DOHH2 (cell line): ENCODE measurements around the gene BATF.
A peak's percentile ranks its signal among the peaks of the same experiment; 100 is the strongest.

Experiments
- H3F3A ChIP-seq: fragments of 200-600 bp; sonication (generic), shearing (Covaris generic); 2 replicates; pipeline ENCODE4 v1.6.0; 2016; ENCODE audit warnings: antibody characterized with exemption, mild to moderate bottlenecking; ENCODE audit not compliant: control insufficient read depth, insufficient read depth
- H3K27ac ChIP-seq: fragments of 200-600 bp; sonication (generic); 2 replicates; pipeline ENCODE4 v1.5.1; 2014; ENCODE audit warnings: low read depth, mild to moderate bottlenecking, low read length, moderate library complexity
- H3K27me3 ChIP-seq: fragments of 200-600 bp; sonication (generic); 2 replicates; pipeline ENCODE4 v1.6.1; 2014; ENCODE audit warnings: mild to moderate bottlenecking, low read length, mixed read lengths; ENCODE audit not compliant: control insufficient read depth
- H3K36me3 ChIP-seq: fragments of 200-600 bp; sonication (generic); 2 replicates; pipeline ENCODE4 v1.6.1; 2014; ENCODE audit warnings: mild to moderate bottlenecking, low read length, moderate library complexity, mixed read lengths; ENCODE audit not compliant: control insufficient read depth
- H3K4me1 ChIP-seq: fragments of 200-600 bp; sonication (generic); 2 replicates; pipeline ENCODE4 v1.6.1; 2014; ENCODE audit warnings: mild to moderate bottlenecking, low read length, mixed read lengths; ENCODE audit not compliant: control insufficient read depth
- H3K4me2 ChIP-seq: fragments of 200-600 bp; sonication (generic); 2 replicates; pipeline ENCODE4 v1.6.0; 2014; ENCODE audit warnings: mild to moderate bottlenecking, low read length, moderate library complexity
- H3K4me3 ChIP-seq: fragments of 200-600 bp; sonication (generic); 2 replicates; pipeline ENCODE4 v1.5.1; 2014; ENCODE audit warnings: mild to moderate bottlenecking, low read length, mixed read lengths
- H3K79me2 ChIP-seq: fragments of 200-600 bp; sonication (generic); 2 replicates; pipeline ENCODE4 v1.6.1; 2014; ENCODE audit warnings: mild to moderate bottlenecking, low read length, mixed read lengths; ENCODE audit not compliant: control insufficient read depth
- H3K9me2 ChIP-seq: fragments of 200-600 bp; sonication (generic); replicated peaks from 2 replicates; pipeline ENCODE4 v1.6.1; 2014; ENCODE audit warnings: mild to moderate bottlenecking, low read length, mixed read lengths; ENCODE audit not compliant: control insufficient read depth
- H3K9me3 ChIP-seq: fragments of 200-600 bp; sonication (generic); 2 replicates; pipeline ENCODE4 v1.6.1; 2014; ENCODE audit warnings: antibody characterized with exemption, low read length, mixed read lengths; ENCODE audit not compliant: control insufficient read depth, insufficient read depth
- H4K20me1 ChIP-seq: fragments of 200-600 bp; sonication (generic); 2 replicates; pipeline ENCODE4 v1.6.0; 2014; ENCODE audit warnings: low read depth, mild to moderate bottlenecking, antibody characterized with exemption, low read length, moderate library complexity; ENCODE audit not compliant: control insufficient read depth, insufficient read depth
- CTCF ChIP-seq: fragments of 200-600 bp; sonication (generic); IDR thresholded peaks from one replicate; pipeline ENCODE4 v1.5.1; 2014; ENCODE audit warnings: antibody characterized with exemption, mild to moderate bottlenecking, low read depth, low read length; ENCODE audit not compliant: poor library complexity, severe bottlenecking
- EZH2phosphoT487 ChIP-seq: fragments of 200-600 bp; sonication (generic); IDR thresholded peaks from 2 replicates; pipeline ENCODE4 v1.6.1; 2017; ENCODE audit warnings: borderline replicate concordance, mild to moderate bottlenecking, antibody characterized with exemption, low read length, moderate library complexity, mixed read lengths

Gene BATF

GRCh38 chr14:75515629-75515996 is 6.7 kb upstream of the BATF start:
- Histone ChIP-seq H3K27me3 (peaks cover 60% of the 10 kb centered on the region), H3K36me3 (no peaks in the 10 kb centered on the region), H3K79me2 (no peaks in the 10 kb centered on the region), H3K4me1 (peaks cover 19% of the 10 kb centered on the region), H3K9me2 (no peaks in the 10 kb centered on the region), H3K4me3 (peak overlapping the region; percentile 50), H3K9me3 (peaks cover 12% of the 10 kb centered on the region), H3F3A (no peaks in the 10 kb centered on the region), H3K4me2 (peak overlapping the region; percentile 60), H4K20me1 (no peaks in the 10 kb centered on the region), H3K27ac (no peak overlapping the region)
- no peak for TF ChIP-seq CTCF
- no peak for TF ChIP-seq EZH2phosphoT487

- no peak overlapping the region for H3K27ac ChIP-seq
- no peaks in the 10 kb centered on the region for H3F3A ChIP-seq
- no peaks in the 10 kb centered on the region for H3K9me3 ChIP-seq
- H3K27me3 ChIP-seq: peaks cover 82% of the 10 kb centered on the region
- no peak overlapping the region for H3K4me2 ChIP-seq
- no peaks in the 10 kb centered on the region for H3K36me3 ChIP-seq
- TF ChIP-seq CTCF (peak; percentile 79), EZH2phosphoT487 (no peak)
- no peaks in the 10 kb centered on the region for H3K79me2 ChIP-seq
- peaks cover 33% of the 10 kb centered on the region for H3K4me1 ChIP-seq
- no peaks in the 10 kb centered on the region for H4K20me1 ChIP-seq
- no peak overlapping the region for H3K4me3 ChIP-seq
- H3K9me2 ChIP-seq: no peaks in the 10 kb centered on the region
These were observed 3.6 kb upstream of the BATF start for GRCh38 chr14:75518625-75519024.

GRCh38 chr14:75519394-75519793 is 2.9 kb upstream of the BATF start:
- TF ChIP-seq EZH2phosphoT487 (no peak), CTCF (no peak)
- no peaks in the 10 kb centered on the region for H3K79me2 ChIP-seq
- H3K27me3 ChIP-seq: peaks cover 83% of the 10 kb centered on the region
- H3K9me3 ChIP-seq: no peaks in the 10 kb centered on the region
- no peaks in the 10 kb centered on the region for H3K36me3 ChIP-seq
- H3K4me1 ChIP-seq: peaks cover 33% of the 10 kb centered on the region
- H3F3A ChIP-seq: no peaks in the 10 kb centered on the region
- H3K4me2 ChIP-seq: no peak overlapping the region
- H4K20me1 ChIP-seq: no peaks in the 10 kb centered on the region
- H3K9me2 ChIP-seq: no peaks in the 10 kb centered on the region
- no peak overlapping the region for H3K27ac ChIP-seq
- no peak overlapping the region for H3K4me3 ChIP-seq
